ENCODE data around the gene KLHL10. TPM values are rescaled to one million over a fixed set of nuclear protein-coding genes. Genes with fewer than 3 reads are reported as not detected.

KLHL10 gene
- total RNA-seq, 3 donors from 2014 or later (not counting 1 experiment from before 2014, with no cell fraction given): not detected

GRCh38 chr17:41813699-41814124 is 23.9 kb upstream of the KLHL10 start:
- H3K27me3 ChIP-seq (ENCODE audit: control insufficient read depth, insufficient read depth, low read length): no peaks in the 10 kb centered on the region
- no peak for ATAC-seq
- intact Hi-C loops (cut with micrococcal nuclease): no loop called here
- no peak overlapping the region for H3K27ac ChIP-seq (ENCODE audit: low read length)
- Mint-ChIP-seq H3K4me3 (peak overlapping the region; percentile 97), H3K4me1 (peaks cover 19 to 34% of the 10 kb centered on the region in 2 donors), H3K27me3 (ENCODE audit: low read depth in 2 of 2) (no peaks in the 10 kb centered on the region), H3K36me3 (no peaks in the 10 kb centered on the region), H3K27ac (peak overlapping the region in 1 of 2 donors; percentile 79), H3K9me3 (no peaks in the 10 kb centered on the region)
- 97% methylated on average over 9 of the region's 9 CpGs for WGBS (ENCODE audit: insufficient coverage)
- TF ChIP-seq CTCF (IDR thresholded peaks at IDR 0.05): no peak
- H3K9me3 ChIP-seq (ENCODE audit: control insufficient read depth, insufficient read depth, low read length): no peaks in the 10 kb centered on the region
- H3K4me1 ChIP-seq (ENCODE audit: control insufficient read depth, insufficient read depth, low read length): peaks cover 33% of the 10 kb centered on the region
- no peak overlapping the region for H3K4me3 ChIP-seq (ENCODE audit: low read length)
- no peak for DNase-seq
- H3K36me3 ChIP-seq (ENCODE audit: control insufficient read depth, insufficient read depth, low read length): no peaks in the 10 kb centered on the region

GRCh38 chr17:41814195-41814594 is 23.4 kb upstream of the KLHL10 start:
- DNase-seq (no peak), ATAC-seq (no peak)
- WGBS (ENCODE audit: insufficient coverage): 100% methylated on average over 1 of the region's 1 CpG
- H3K4me3 ChIP-seq (ENCODE audit: low read length): no peak overlapping the region
- peaks cover 33% of the 10 kb centered on the region for H3K4me1 ChIP-seq (ENCODE audit: control insufficient read depth, insufficient read depth, low read length)
- Mint-ChIP-seq H3K4me3 (peak overlapping the region; percentile 97), H3K9me3 (no peaks in the 10 kb centered on the region), H3K4me1 (peaks cover 19 to 34% of the 10 kb centered on the region in 2 donors), H3K27me3 (ENCODE audit: low read depth in 2 of 2) (no peaks in the 10 kb centered on the region), H3K36me3 (no peaks in the 10 kb centered on the region), H3K27ac (no peak overlapping the region)
- H3K27me3 ChIP-seq (ENCODE audit: control insufficient read depth, insufficient read depth, low read length): no peaks in the 10 kb centered on the region
- intact Hi-C loops (cut with micrococcal nuclease): no loop called here
- TF ChIP-seq CTCF (IDR thresholded peaks at IDR 0.05): no peak
- H3K9me3 ChIP-seq (ENCODE audit: control insufficient read depth, insufficient read depth, low read length): no peaks in the 10 kb centered on the region
- H3K27ac ChIP-seq (ENCODE audit: low read length): no peak overlapping the region
- H3K36me3 ChIP-seq (ENCODE audit: control insufficient read depth, insufficient read depth, low read length): no peaks in the 10 kb centered on the region

- Histone ChIP-seq H3K9me3 (ENCODE audit: control insufficient read depth, insufficient read depth, low read length) (no peaks in the 10 kb centered on the region), H3K4me3 (ENCODE audit: low read length) (no peak overlapping the region), H3K27ac (ENCODE audit: low read length) (no peak overlapping the region), H3K4me1 (ENCODE audit: control insufficient read depth, insufficient read depth, low read length) (peaks cover 13% of the 10 kb centered on the region), H3K36me3 (ENCODE audit: control insufficient read depth, insufficient read depth, low read length) (no peaks in the 10 kb centered on the region), H3K27me3 (ENCODE audit: control insufficient read depth, insufficient read depth, low read length) (no peaks in the 10 kb centered on the region)
- ATAC-seq: no peak
- intact Hi-C loops (cut with micrococcal nuclease): no loop called here
- no peaks in the 10 kb centered on the region for H3K27me3 Mint-ChIP-seq (ENCODE audit: low read depth in 2 of 2)
- H3K4me3 Mint-ChIP-seq: no peak overlapping the region
- 91% methylated on average over 19 of the region's 23 CpGs for WGBS (ENCODE audit: insufficient coverage)
- TF ChIP-seq CTCF (IDR thresholded peaks at IDR 0.05): no peak
- no peak for DNase-seq
- H3K36me3 Mint-ChIP-seq: no peaks in the 10 kb centered on the region
- no peaks in the 10 kb centered on the region for H3K9me3 Mint-ChIP-seq
- H3K27ac Mint-ChIP-seq: no peak overlapping the region
- H3K4me1 Mint-ChIP-seq: peaks cover 6 to 17% of the 10 kb centered on the region in 2 donors
These were observed 20.8 kb upstream of the KLHL10 start for GRCh38 chr17:41816637-41817320.

- H3K4me3 Mint-ChIP-seq: no peak overlapping the region
- Histone ChIP-seq H3K4me3 (ENCODE audit: low read length) (no peak overlapping the region), H3K27me3 (ENCODE audit: control insufficient read depth, insufficient read depth, low read length) (no peaks in the 10 kb centered on the region), H3K36me3 (ENCODE audit: control insufficient read depth, insufficient read depth, low read length) (no peaks in the 10 kb centered on the region), H3K9me3 (ENCODE audit: control insufficient read depth, insufficient read depth, low read length) (no peaks in the 10 kb centered on the region), H3K27ac (ENCODE audit: low read length) (no peak overlapping the region), H3K4me1 (ENCODE audit: control insufficient read depth, insufficient read depth, low read length) (peaks cover 1% of the 10 kb centered on the region)
- H3K4me1 Mint-ChIP-seq: peaks cover 0 to 6% of the 10 kb centered on the region in 2 donors
- 94% methylated on average over 18 of the region's 20 CpGs for WGBS (ENCODE audit: insufficient coverage)
- ATAC-seq (no peak), DNase-seq (no peak)
- no peaks in the 10 kb centered on the region for H3K27me3 Mint-ChIP-seq (ENCODE audit: low read depth in 2 of 2)
- no peak for TF ChIP-seq CTCF (IDR thresholded peaks at IDR 0.05)
- H3K27ac Mint-ChIP-seq: no peak overlapping the region
- H3K36me3 Mint-ChIP-seq: no peaks in the 10 kb centered on the region
- H3K9me3 Mint-ChIP-seq: no peaks in the 10 kb centered on the region
- intact Hi-C loops (cut with micrococcal nuclease): no loop called here
These were observed 19.6 kb upstream of the KLHL10 start for GRCh38 chr17:41818024-41818423.

Data from natural killer cell (primary cell).